Activated T-helper 17 cell treated with anti-CD3 and anti-CD28 coated beads, Interleukin-2, amount 50 U/mL, for 72 hours (primary cell): Measurements from ENCODE around the gene SELENOO. TPM values are rescaled to one million over a fixed set of nuclear protein-coding genes. Genes with fewer than 3 reads are reported as not detected.

Experiments
- ATAC-seq: fragments of 150-1000 bp; cut with Tn5 transposase; replicated peaks from 2 replicates; pipeline ENCODE4 v1.10.0; 2021; ENCODE audit warnings: mild to moderate bottlenecking, moderate library complexity
- H3K27ac Mint-ChIP-seq: one replicate; pipeline ENCODE4 v1.8.0; 2022; ENCODE audit warnings: mixed read lengths
- H3K27me3 Mint-ChIP-seq: one replicate; pipeline ENCODE4 v1.8.0; 2022; ENCODE audit warnings: mixed read lengths
- H3K36me3 Mint-ChIP-seq: one replicate; pipeline ENCODE4 v1.8.0; 2022; ENCODE audit warnings: low read depth, mild to moderate bottlenecking, mixed read lengths
- H3K4me1 Mint-ChIP-seq: one replicate; pipeline ENCODE4 v1.8.0; 2022; ENCODE audit warnings: mixed read lengths
- H3K4me3 Mint-ChIP-seq: one replicate; pipeline ENCODE4 v1.8.0; 2022; ENCODE audit warnings: mild to moderate bottlenecking, mixed read lengths
- H3K9me3 Mint-ChIP-seq: one replicate; pipeline ENCODE4 v1.8.0; 2022; ENCODE audit warnings: mixed read lengths
- total RNA-seq, 2 donors: library from RNA; stranded (reverse); gene quantifications; one replicate each; pipeline ENCODE4 v1.2.3, GENCODE V29; 2022

The SELENOO gene
- total RNA-seq, 2 donors from 2014 or later = 16.5 to 26.7 TPM

- no peaks in the 10 kb centered on the region for H3K9me3 Mint-ChIP-seq
- H3K27me3 Mint-ChIP-seq = no peaks in the 10 kb centered on the region
- ATAC-seq = no peak
- H3K4me1 Mint-ChIP-seq = peaks cover 2% of the 10 kb centered on the region
- H3K4me3 Mint-ChIP-seq = peak overlapping the region; percentile 90
- peaks cover 8% of the 10 kb centered on the region for H3K36me3 Mint-ChIP-seq
- peak overlapping the region; percentile 95 for H3K27ac Mint-ChIP-seq
These were observed 14.6 kb upstream of the SELENOO start for GRCh38 chr22:50186181-50186714.

- Mint-ChIP-seq H3K4me1 (peaks cover 6% of the 10 kb centered on the region), H3K9me3 (no peaks in the 10 kb centered on the region), H3K4me3 (peak overlapping the region; percentile 90), H3K27me3 (no peaks in the 10 kb centered on the region), H3K36me3 (peaks cover 15% of the 10 kb centered on the region), H3K27ac (peak overlapping the region; percentile 95)
- no peak for ATAC-seq
These were observed 13.9 kb upstream of the SELENOO start for GRCh38 chr22:50186761-50187523.

GRCh38 chr22:50188356-50188755 is 12.5 kb upstream of the SELENOO start:
- Mint-ChIP-seq H3K27me3 (no peaks in the 10 kb centered on the region), H3K4me1 (peaks cover 6% of the 10 kb centered on the region), H3K9me3 (no peaks in the 10 kb centered on the region), H3K27ac (no peak overlapping the region), H3K36me3 (peaks cover 21% of the 10 kb centered on the region), H3K4me3 (peak overlapping the region; percentile 90)
- ATAC-seq = no peak

- H3K4me3 Mint-ChIP-seq = peak overlapping the region; percentile 88
- H3K27me3 Mint-ChIP-seq = no peaks in the 10 kb centered on the region
- H3K4me1 Mint-ChIP-seq = peaks cover 6% of the 10 kb centered on the region
- H3K36me3 Mint-ChIP-seq = peaks cover 21% of the 10 kb centered on the region
- H3K9me3 Mint-ChIP-seq = no peaks in the 10 kb centered on the region
- peak overlapping the region; percentile 89 for H3K27ac Mint-ChIP-seq
- no peak for ATAC-seq
These were observed 11.5 kb upstream of the SELENOO start for GRCh38 chr22:50189184-50189848.

- peak overlapping the region; percentile 89 for H3K27ac Mint-ChIP-seq
- peak overlapping the region; percentile 88 for H3K4me3 Mint-ChIP-seq
- H3K9me3 Mint-ChIP-seq = no peaks in the 10 kb centered on the region
- H3K4me1 Mint-ChIP-seq = peaks cover 6% of the 10 kb centered on the region
- ATAC-seq = peak; percentile 0
- peaks cover 24% of the 10 kb centered on the region for H3K36me3 Mint-ChIP-seq
- no peaks in the 10 kb centered on the region for H3K27me3 Mint-ChIP-seq
These were observed 11.0 kb upstream of the SELENOO start for GRCh38 chr22:50189849-50190181.

GRCh38 chr22:50190182-50190940 is 10.4 kb upstream of the SELENOO start:
- H3K27me3 Mint-ChIP-seq = no peaks in the 10 kb centered on the region
- H3K9me3 Mint-ChIP-seq = no peaks in the 10 kb centered on the region
- H3K27ac Mint-ChIP-seq = peak overlapping the region; percentile 93
- H3K4me1 Mint-ChIP-seq = peaks cover 6% of the 10 kb centered on the region
- H3K4me3 Mint-ChIP-seq = peak overlapping the region; percentile 88
- ATAC-seq = peak; percentile 63
- peaks cover 30% of the 10 kb centered on the region for H3K36me3 Mint-ChIP-seq

GRCh38 chr22:50190941-50191741 is 9.7 kb upstream of the SELENOO start:
- no peaks in the 10 kb centered on the region for H3K9me3 Mint-ChIP-seq
- peak overlapping the region; percentile 93 for H3K27ac Mint-ChIP-seq
- no peaks in the 10 kb centered on the region for H3K27me3 Mint-ChIP-seq
- H3K4me3 Mint-ChIP-seq = peak overlapping the region; percentile 88
- H3K4me1 Mint-ChIP-seq = peaks cover 6% of the 10 kb centered on the region
- peak; percentile 71 for ATAC-seq
- peaks cover 37% of the 10 kb centered on the region for H3K36me3 Mint-ChIP-seq

GRCh38 chr22:50192436-50193204 is 8.2 kb upstream of the SELENOO start:
- no peaks in the 10 kb centered on the region for H3K9me3 Mint-ChIP-seq
- H3K27me3 Mint-ChIP-seq = no peaks in the 10 kb centered on the region
- H3K27ac Mint-ChIP-seq = peak overlapping the region; percentile 93
- peak overlapping the region; percentile 88 for H3K4me3 Mint-ChIP-seq
- peaks cover 42% of the 10 kb centered on the region for H3K36me3 Mint-ChIP-seq
- H3K4me1 Mint-ChIP-seq = peaks cover 6% of the 10 kb centered on the region
- ATAC-seq = no peak

GRCh38 chr22:50193621-50194020 is 7.2 kb upstream of the SELENOO start:
- Mint-ChIP-seq H3K9me3 (no peaks in the 10 kb centered on the region), H3K4me1 (peaks cover 6% of the 10 kb centered on the region), H3K27me3 (no peaks in the 10 kb centered on the region), H3K36me3 (peaks cover 42% of the 10 kb centered on the region), H3K4me3 (no peak overlapping the region), H3K27ac (no peak overlapping the region)
- no peak for ATAC-seq

GRCh38 chr22:50194037-50194805 is 6.6 kb upstream of the SELENOO start:
- no peaks in the 10 kb centered on the region for H3K27me3 Mint-ChIP-seq
- ATAC-seq = no peak
- H3K27ac Mint-ChIP-seq = no peak overlapping the region
- peaks cover 6% of the 10 kb centered on the region for H3K4me1 Mint-ChIP-seq
- peaks cover 46% of the 10 kb centered on the region for H3K36me3 Mint-ChIP-seq
- H3K4me3 Mint-ChIP-seq = no peak overlapping the region
- H3K9me3 Mint-ChIP-seq = no peaks in the 10 kb centered on the region

GRCh38 chr22:50196256-50196655 is 4.6 kb upstream of the SELENOO start:
- ATAC-seq = no peak
- H3K36me3 Mint-ChIP-seq = peaks cover 47% of the 10 kb centered on the region
- H3K27ac Mint-ChIP-seq = no peak overlapping the region
- peaks cover 4% of the 10 kb centered on the region for H3K4me1 Mint-ChIP-seq
- no peaks in the 10 kb centered on the region for H3K9me3 Mint-ChIP-seq
- no peak overlapping the region for H3K4me3 Mint-ChIP-seq
- H3K27me3 Mint-ChIP-seq = no peaks in the 10 kb centered on the region

- no peaks in the 10 kb centered on the region for H3K9me3 Mint-ChIP-seq
- H3K27ac Mint-ChIP-seq = no peak overlapping the region
- H3K36me3 Mint-ChIP-seq = peaks cover 38% of the 10 kb centered on the region
- no peak overlapping the region for H3K4me3 Mint-ChIP-seq
- ATAC-seq = no peak
- peaks cover 3% of the 10 kb centered on the region for H3K4me1 Mint-ChIP-seq
- H3K27me3 Mint-ChIP-seq = no peaks in the 10 kb centered on the region
These were observed 3.6 kb upstream of the SELENOO start for GRCh38 chr22:50197000-50197800.
